Astrocyte of the spinal cord (primary cell): ENCODE measurements around the gene RAB23.

Experiments used
- DNase-seq: peaks from one replicate; pipeline ENCODE4 v3.0.0; 2011; ENCODE audit warnings: low read depth, low spot score
- H3K4me3 ChIP-seq: 2 replicates; pipeline ENCODE4 v1.5.1; 2011; ENCODE audit warnings: low read depth, mild to moderate bottlenecking, low read length, moderate library complexity
- in situ Hi-C: cut with HindIII; loops from 2 replicates; pipeline ENCODE4 v1.10.0; 2017; ENCODE audit warnings: low sequenced_read_pairs
- TF ChIP-seq, protein P1 (sequence below): IDR thresholded peaks from 2 replicates; pipeline ENCODE4 v1.5.1; 2012; ENCODE audit warnings: low read depth, mild to moderate bottlenecking, low read length, inconsistent platforms

RAB23 gene

GRCh38 chr6:57165080-57165479, 57.0 kb downstream of the RAB23 start:
- no peak overlapping the region for H3K4me3 ChIP-seq
- no peak for DNase-seq
- in situ Hi-C loops = no loop called here
- TF ChIP-seq, protein P1, sequence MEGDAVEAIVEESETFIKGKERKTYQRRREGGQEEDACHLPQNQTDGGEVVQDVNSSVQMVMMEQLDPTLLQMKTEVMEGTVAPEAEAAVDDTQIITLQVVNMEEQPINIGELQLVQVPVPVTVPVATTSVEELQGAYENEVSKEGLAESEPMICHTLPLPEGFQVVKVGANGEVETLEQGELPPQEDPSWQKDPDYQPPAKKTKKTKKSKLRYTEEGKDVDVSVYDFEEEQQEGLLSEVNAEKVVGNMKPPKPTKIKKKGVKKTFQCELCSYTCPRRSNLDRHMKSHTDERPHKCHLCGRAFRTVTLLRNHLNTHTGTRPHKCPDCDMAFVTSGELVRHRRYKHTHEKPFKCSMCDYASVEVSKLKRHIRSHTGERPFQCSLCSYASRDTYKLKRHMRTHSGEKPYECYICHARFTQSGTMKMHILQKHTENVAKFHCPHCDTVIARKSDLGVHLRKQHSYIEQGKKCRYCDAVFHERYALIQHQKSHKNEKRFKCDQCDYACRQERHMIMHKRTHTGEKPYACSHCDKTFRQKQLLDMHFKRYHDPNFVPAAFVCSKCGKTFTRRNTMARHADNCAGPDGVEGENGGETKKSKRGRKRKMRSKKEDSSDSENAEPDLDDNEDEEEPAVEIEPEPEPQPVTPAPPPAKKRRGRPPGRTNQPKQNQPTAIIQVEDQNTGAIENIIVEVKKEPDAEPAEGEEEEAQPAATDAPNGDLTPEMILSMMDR = no peak

DNA sequence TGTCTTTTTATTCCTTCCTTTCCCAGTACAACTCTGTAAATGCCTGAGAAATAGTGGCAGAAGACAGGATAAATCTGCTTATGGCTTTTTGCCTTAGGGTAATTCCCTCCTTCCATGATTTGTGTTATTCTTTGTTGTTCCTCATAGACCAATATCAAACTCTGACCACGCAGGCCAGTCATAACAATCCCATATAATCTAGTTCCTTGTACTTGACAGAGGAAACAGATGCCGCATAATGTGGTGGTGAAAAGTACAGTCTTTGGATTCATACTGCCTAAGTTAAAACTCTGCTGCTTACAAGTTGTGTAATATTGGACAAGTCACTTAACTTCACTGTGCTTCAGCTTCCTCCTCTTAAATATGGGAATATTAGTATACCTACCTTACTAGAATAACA, 58.2 kb downstream of the RAB23 start:
- in situ Hi-C loops = no loop called here
- no peak overlapping the region for H3K4me3 ChIP-seq
- TF ChIP-seq, protein P1 = no peak
- no peak for DNase-seq

DNA sequence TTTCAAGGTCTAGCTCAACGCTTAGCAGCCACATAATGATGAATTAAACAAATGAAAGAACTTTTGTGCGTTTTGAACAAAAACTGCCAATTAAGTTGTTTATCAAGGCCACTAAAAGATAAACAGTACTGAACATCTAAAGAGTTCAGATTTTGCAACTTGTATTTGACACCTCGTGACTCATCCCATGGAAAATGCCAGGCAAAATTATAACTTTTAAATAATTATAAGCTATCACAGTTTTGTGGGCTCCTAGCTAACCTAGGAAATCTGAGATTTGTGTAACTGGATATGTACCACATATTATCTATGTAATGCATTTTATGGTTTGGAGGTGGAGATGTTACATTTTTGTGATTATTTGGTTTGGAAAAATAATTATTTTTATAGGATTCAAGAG, 59.6 kb downstream of the RAB23 start:
- in situ Hi-C loops = no loop called here
- H3K4me3 ChIP-seq = no peak overlapping the region
- DNase-seq = no peak
- TF ChIP-seq, protein P1 = no peak

- in situ Hi-C loops = no loop called here
- DNase-seq = no peak
- TF ChIP-seq, protein P1 = no peak
- no peak overlapping the region for H3K4me3 ChIP-seq
Measured at GRCh38 chr6:57162028-57162427, 60.1 kb downstream of the RAB23 start.

GRCh38 chr6:57159127-57159526, 63.0 kb downstream of the RAB23 start:
- TF ChIP-seq, protein P1 = no peak
- DNase-seq = no peak
- in situ Hi-C loops = no loop called here

GRCh38 chr6:57158658-57159057, 63.4 kb downstream of the RAB23 start:
- no peak for DNase-seq
- in situ Hi-C loops = no loop called here
- H3K4me3 ChIP-seq = no peak overlapping the region
- TF ChIP-seq, protein P1 = no peak

More at GRCh38 chr6:57159127-57159526, 63.0 kb downstream of the RAB23 start:
- H3K4me3 ChIP-seq = no peak overlapping the region
